Activated T-helper 2 cell treated with anti-CD3 and anti-CD28 coated beads, Interferon-gamma antibody, Interleukin-2, Interleukin-4, amounts not matched to agents 10 μg/mL and 5 μg/mL and 100 μg/mL, durations not matched to agents 14 hours and 24 hours and 36 hours (primary cell): Measurements from ENCODE around the gene TESK1. TPM values are rescaled to one million over a fixed set of nuclear protein-coding genes. Genes with fewer than 3 reads are reported as not detected.
"Not testable (repeated sequence)": the region's sequence is repeated elsewhere in the genome, so short reads cannot be mapped to it uniquely, and the experiment has no call there.

Experiments used
- DNase-seq: peaks from one replicate; pipeline ENCODE4 v3.0.0; 2021; ENCODE audit warnings: low spot score
- H3K27ac Mint-ChIP-seq: one replicate; pipeline ENCODE4 v1.8.0; 2021; ENCODE audit warnings: mixed read lengths
- H3K27me3 Mint-ChIP-seq: one replicate; pipeline ENCODE4 v1.8.0; 2021; ENCODE audit warnings: low read depth, mixed read lengths
- H3K36me3 Mint-ChIP-seq: one replicate; pipeline ENCODE4 v1.8.0; 2021; ENCODE audit warnings: low read depth, mixed read lengths
- H3K4me1 Mint-ChIP-seq: one replicate; pipeline ENCODE4 v1.8.0; 2021; ENCODE audit warnings: low read depth, mixed read lengths
- H3K4me3 Mint-ChIP-seq: one replicate; pipeline ENCODE4 v1.8.0; 2021; ENCODE audit warnings: low read depth, mild to moderate bottlenecking, moderate library complexity, mixed read lengths
- H3K9me3 Mint-ChIP-seq: one replicate; pipeline ENCODE4 v1.8.0; 2021; ENCODE audit warnings: mixed read lengths
- intact Hi-C: fragments of 100-400 bp; cut with micrococcal nuclease; formaldehyde crosslinking; loops from one replicate; pipeline ENCODE4 v1.15.1; 2023
- total RNA-seq: library from RNA; stranded (reverse); gene quantifications from 2 replicates; pipeline ENCODE4 v1.2.3, GENCODE V29; 2022

TESK1 gene
- total RNA-seq, 1 donor from 2014 or later: 48.0 TPM

GRCh38 chr9:35594471-35594870, 10.6 kb upstream of the TESK1 start:
- Mint-ChIP-seq H3K27ac (no peak overlapping the region), H3K4me1 (no peaks in the 10 kb centered on the region), H3K27me3 (no peaks in the 10 kb centered on the region), H3K4me3 (no peak overlapping the region), H3K36me3 (peaks cover 15% of the 10 kb centered on the region), H3K9me3 (peaks cover 24% of the 10 kb centered on the region)
- no peak for DNase-seq
- intact Hi-C loops: no loop called here

- DNase-seq, intact Hi-C loops, H3K4me3 Mint-ChIP-seq, H3K27ac Mint-ChIP-seq, H3K4me1 Mint-ChIP-seq, H3K27me3 Mint-ChIP-seq: not testable (repeated sequence)
- Mint-ChIP-seq H3K36me3 (peaks cover 15% of the 10 kb centered on the region), H3K9me3 (peaks cover 24% of the 10 kb centered on the region)
These were observed 8.2 kb upstream of the TESK1 start for GRCh38 chr9:35596907-35597306.

DNA sequence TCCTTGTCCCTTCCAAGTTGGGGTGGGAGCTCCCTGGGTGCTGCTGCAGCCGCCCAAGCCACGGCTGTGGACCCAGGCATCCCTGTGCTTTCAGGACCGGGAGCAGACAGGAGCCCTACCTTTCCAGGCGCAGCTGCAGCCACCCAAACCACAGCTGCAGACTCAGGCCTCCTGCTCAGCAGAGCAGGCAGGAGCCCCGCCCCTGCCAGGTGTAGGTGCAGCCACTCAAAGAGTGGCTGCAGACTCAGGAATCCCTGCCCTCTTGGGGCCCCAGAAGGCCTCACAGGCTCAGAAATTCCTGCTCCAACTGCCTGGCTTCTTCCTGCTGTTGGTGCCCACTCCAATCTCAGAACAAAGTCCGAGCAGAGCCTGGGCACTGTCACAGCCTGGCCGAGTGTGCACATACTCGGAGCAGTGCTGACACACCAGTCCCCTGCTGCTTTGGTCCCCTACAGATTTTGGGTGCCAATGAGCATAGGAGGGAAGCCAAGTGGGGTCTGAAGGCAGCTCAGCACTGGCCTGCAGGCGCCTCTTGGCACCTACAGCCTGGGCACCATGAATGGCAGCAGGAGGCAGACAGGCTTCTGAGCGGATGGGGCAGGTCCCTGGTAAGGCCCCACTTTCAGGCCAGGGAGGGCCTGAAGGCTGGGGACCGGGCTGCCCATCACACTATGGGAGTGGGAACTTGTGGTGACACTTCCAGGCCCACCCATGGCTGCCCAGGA, 6.0 kb upstream of the TESK1 start:
- Mint-ChIP-seq H3K4me3 (no peak overlapping the region), H3K9me3 (peaks cover 8% of the 10 kb centered on the region), H3K27ac (no peak overlapping the region), H3K27me3 (no peaks in the 10 kb centered on the region), H3K36me3 (peaks cover 3% of the 10 kb centered on the region), H3K4me1 (peaks cover 13% of the 10 kb centered on the region)
- DNase-seq: no peak
- intact Hi-C loops: no loop called here

GRCh38 chr9:35599763-35600604, 5.1 kb upstream of the TESK1 start:
- no peak overlapping the region for H3K4me3 Mint-ChIP-seq
- intact Hi-C loops: loop anchor here (10.0 kb wide), 1 partner anchor 215 kb away; the partner anchor contains the start of genes HINT2 and SPAG8
- no peak for DNase-seq
- H3K27me3 Mint-ChIP-seq: no peaks in the 10 kb centered on the region
- no peak overlapping the region for H3K27ac Mint-ChIP-seq
- no peaks in the 10 kb centered on the region for H3K9me3 Mint-ChIP-seq
- H3K4me1 Mint-ChIP-seq: peaks cover 17% of the 10 kb centered on the region
- H3K36me3 Mint-ChIP-seq: no peaks in the 10 kb centered on the region

GRCh38 chr9:35603506-35603985, 1.5 kb upstream of the TESK1 start:
- DNase-seq: no peak
- H3K4me1 Mint-ChIP-seq: peaks cover 32% of the 10 kb centered on the region
- peak overlapping the region; percentile 84 for H3K4me3 Mint-ChIP-seq
- peak overlapping the region; percentile 93 for H3K27ac Mint-ChIP-seq
- H3K36me3 Mint-ChIP-seq: peaks cover 19% of the 10 kb centered on the region
- no peaks in the 10 kb centered on the region for H3K27me3 Mint-ChIP-seq
- no peaks in the 10 kb centered on the region for H3K9me3 Mint-ChIP-seq
- intact Hi-C loops: loop anchor here (10.0 kb wide), 1 partner anchor 211 kb away; the partner anchor contains the start of genes HINT2 and SPAG8

DNA sequence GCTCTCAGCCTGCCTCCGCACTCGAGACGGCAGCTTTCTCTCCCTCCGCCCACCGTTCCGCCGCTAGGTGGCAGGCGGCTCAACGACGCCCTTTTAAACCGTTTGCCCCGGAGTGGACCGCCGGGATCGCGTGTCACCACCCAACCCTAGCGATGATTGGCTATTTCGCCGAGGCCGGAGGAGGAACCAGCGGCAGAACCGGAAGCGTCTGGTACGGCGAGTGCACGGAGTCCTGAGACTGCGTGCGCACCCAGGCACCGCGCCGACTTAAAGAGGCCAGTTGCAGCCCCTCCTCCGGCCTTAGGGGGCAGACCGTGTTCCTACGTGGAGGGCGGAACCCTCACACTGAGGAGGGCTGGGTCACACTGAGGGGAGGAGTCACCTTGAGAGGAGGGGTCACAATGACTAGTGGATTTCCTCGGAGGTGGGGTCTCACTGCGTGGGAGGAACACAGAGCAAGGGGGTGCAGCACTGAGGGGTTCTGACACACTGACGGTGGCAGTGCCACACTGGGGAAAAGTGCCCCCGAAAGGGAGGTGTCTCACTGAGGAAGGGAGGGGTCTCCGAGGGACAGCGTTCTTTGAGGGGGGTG, 980 bp upstream of the TESK1 start:
- Mint-ChIP-seq H3K4me1 (peaks cover 32% of the 10 kb centered on the region), H3K9me3 (no peaks in the 10 kb centered on the region), H3K27me3 (no peaks in the 10 kb centered on the region), H3K4me3 (peak overlapping the region; percentile 84), H3K36me3 (peaks cover 24% of the 10 kb centered on the region), H3K27ac (peak overlapping the region; percentile 93)
- intact Hi-C loops: loop anchor here (1.0 to 10.0 kb wide), 9 partner anchors 15 to 490 kb away; partner anchors contain the start of genes CCDC107, CREB3, GBA2 and HINT2
- peak; percentile 99 for DNase-seq

DNA sequence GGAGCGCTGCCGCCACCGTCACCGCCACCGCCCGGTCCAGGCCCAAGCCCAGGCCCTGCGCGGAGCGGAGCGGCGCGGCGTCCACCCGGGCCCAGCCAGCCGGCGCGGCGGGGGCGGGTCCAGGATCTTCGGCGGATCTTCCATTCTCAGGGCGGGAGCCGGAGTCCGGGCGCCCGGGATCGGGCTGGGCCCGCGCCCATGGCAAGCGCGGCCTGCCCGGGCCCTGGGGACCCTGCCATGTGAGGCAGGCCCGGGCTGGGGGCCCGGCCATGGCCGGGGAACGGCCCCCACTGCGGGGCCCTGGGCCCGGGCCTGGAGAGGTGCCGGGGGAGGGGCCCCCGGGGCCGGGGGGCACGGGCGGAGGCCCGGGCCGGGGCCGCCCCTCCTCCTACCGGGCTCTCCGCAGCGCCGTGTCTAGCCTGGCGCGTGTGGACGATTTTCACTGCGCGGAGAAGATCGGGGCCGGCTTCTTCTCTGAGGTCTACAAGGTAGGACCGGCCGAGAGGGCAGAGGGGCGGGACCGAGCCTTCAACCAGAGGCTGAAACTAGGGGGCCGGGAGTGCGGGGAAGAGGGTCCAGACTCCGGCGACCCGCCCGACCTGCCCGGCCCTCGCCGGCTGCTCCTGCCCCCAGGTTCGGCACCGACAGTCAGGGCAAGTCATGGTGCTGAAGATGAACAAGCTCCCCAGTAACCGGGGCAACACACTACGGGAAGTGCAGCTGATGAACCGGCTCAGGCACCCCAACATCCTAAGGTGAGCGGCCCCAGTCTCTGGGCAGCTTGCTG, 482 bp downstream of the TESK1 start:
- peak; percentile 38 for DNase-seq
- Mint-ChIP-seq H3K4me3 (peak overlapping the region; percentile 79), H3K27me3 (no peaks in the 10 kb centered on the region), H3K4me1 (peaks cover 32% of the 10 kb centered on the region), H3K9me3 (no peaks in the 10 kb centered on the region), H3K27ac (peak overlapping the region; percentile 12), H3K36me3 (peaks cover 26% of the 10 kb centered on the region)
- intact Hi-C loops: loop anchor here (2.0 to 10.0 kb wide), 4 partner anchors 85 to 209 kb away; partner anchors contain the start of genes GBA2, HINT2, RGP1 and SPAG8

GRCh38 chr9:35606138-35606504, 1.1 kb downstream of the TESK1 start:
- no peaks in the 10 kb centered on the region for H3K9me3 Mint-ChIP-seq
- H3K4me3 Mint-ChIP-seq: peak overlapping the region; percentile 79
- H3K27ac Mint-ChIP-seq: peak overlapping the region; percentile 12
- no peak for DNase-seq
- H3K36me3 Mint-ChIP-seq: peaks cover 30% of the 10 kb centered on the region
- intact Hi-C loops: loop anchor here (10.0 kb wide), 1 partner anchor 209 kb away; the partner anchor contains the start of genes HINT2 and SPAG8
- H3K27me3 Mint-ChIP-seq: no peaks in the 10 kb centered on the region
- H3K4me1 Mint-ChIP-seq: peaks cover 32% of the 10 kb centered on the region

DNA sequence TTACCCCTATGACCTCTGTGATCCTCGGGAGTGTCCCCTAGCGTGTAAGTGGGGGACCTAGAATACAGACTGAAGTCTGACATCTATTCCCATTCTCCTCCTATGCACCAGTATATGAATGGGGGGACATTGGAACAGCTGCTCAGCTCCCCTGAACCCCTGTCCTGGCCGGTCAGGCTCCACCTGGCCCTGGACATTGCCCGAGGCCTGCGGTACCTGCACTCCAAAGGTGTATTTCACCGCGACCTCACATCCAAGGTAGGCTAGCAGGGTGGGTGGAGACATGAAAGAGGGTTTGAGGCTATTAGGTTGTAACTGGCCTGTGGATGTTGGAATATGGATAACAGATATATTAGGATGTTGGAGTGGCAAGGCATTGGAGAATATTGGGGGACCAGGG, 1.7 kb downstream of the TESK1 start:
- Mint-ChIP-seq H3K27me3 (no peaks in the 10 kb centered on the region), H3K4me3 (peak overlapping the region; percentile 37), H3K36me3 (peaks cover 36% of the 10 kb centered on the region), H3K27ac (no peak overlapping the region), H3K9me3 (no peaks in the 10 kb centered on the region), H3K4me1 (peaks cover 37% of the 10 kb centered on the region)
- DNase-seq: no peak
- intact Hi-C loops: loop anchor here (10.0 kb wide), 1 partner anchor 208 kb away; the partner anchor contains the start of genes HINT2 and SPAG8

DNA sequence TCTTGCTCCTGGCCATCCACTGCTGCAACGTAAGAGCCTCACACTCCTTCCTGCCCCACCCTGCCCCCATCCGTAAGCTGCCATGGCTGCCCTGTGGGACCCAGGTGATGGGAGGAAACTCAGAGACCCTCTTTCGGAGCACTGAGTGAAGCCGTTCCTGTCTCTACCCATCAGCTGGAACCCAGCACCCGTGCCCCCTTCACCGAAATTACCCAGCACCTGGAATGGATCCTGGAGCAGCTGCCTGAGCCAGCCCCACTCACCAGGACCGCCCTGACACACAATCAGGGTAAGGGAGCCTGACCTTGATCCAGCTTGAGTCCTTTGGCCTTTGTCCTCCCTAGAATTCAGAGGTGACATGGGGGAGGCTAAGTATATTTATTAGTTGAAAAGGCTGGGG, 3.2 kb downstream of the TESK1 start:
- DNase-seq: no peak
- Mint-ChIP-seq H3K27me3 (no peaks in the 10 kb centered on the region), H3K36me3 (peaks cover 36% of the 10 kb centered on the region), H3K9me3 (no peaks in the 10 kb centered on the region), H3K27ac (no peak overlapping the region), H3K4me3 (no peak overlapping the region), H3K4me1 (peaks cover 32% of the 10 kb centered on the region)
- intact Hi-C loops: loop anchor here (10.0 kb wide), 1 partner anchor 207 kb away; the partner anchor contains the start of genes HINT2 and SPAG8

- no peak overlapping the region for H3K4me3 Mint-ChIP-seq
- H3K4me1 Mint-ChIP-seq: peaks cover 25% of the 10 kb centered on the region
- no peak for DNase-seq
- H3K27me3 Mint-ChIP-seq: no peaks in the 10 kb centered on the region
- no peak overlapping the region for H3K27ac Mint-ChIP-seq
- intact Hi-C loops: loop anchor here (10.0 kb wide), 1 partner anchor 206 kb away; the partner anchor contains the start of genes HINT2 and SPAG8
- no peaks in the 10 kb centered on the region for H3K9me3 Mint-ChIP-seq
- peaks cover 38% of the 10 kb centered on the region for H3K36me3 Mint-ChIP-seq
These were observed 4.1 kb downstream of the TESK1 start for GRCh38 chr9:35609001-35609819.
